Tibial artery (tissue), 4 donors: ENCODE results near the gene ROR1.

ENCODE experiments used
- DNase-seq, 2 donors: peaks; one replicate each; pipeline ENCODE4 v3.0.0-alpha.2; 2019
- H3K27ac ChIP-seq, 2 donors: fragments of 200-600 bp; sonication (generic) in 1 of 2; 1 replicate in 1 of 2; 2 replicates in 1 of 2; pipeline ENCODE4 v1.5.1; 2018 to 2019; ENCODE audit warnings: mild to moderate bottlenecking in 1 of 2
- H3K27me3 ChIP-seq, 2 donors: fragments of 200-600 bp; sonication (generic) in 1 of 2; one replicate each; pipeline versions ENCODE4 v1.5.1 to v1.6.0; 2016 to 2019
- H3K36me3 ChIP-seq, 3 donors: fragments of 200-600 bp; sonication (generic) in 2 of 3; one replicate each; pipeline ENCODE4 v1.5.1; 2016 to 2019; ENCODE audit warnings: mild to moderate bottlenecking in 2 of 3
- H3K4me1 ChIP-seq, 4 donors: fragments of 200-600 bp; sonication (generic) in 2 of 4; 1 replicate in 3 of 4; 2 replicates in 1 of 4; pipeline ENCODE4 v1.5.1; 2016 to 2019
- H3K4me3 ChIP-seq, 2 donors: fragments of 200-600 bp; sonication (generic) in 1 of 2; 1 replicate in 1 of 2; 2 replicates in 1 of 2; pipeline ENCODE4 v1.5.1; 2018 to 2019; ENCODE audit warnings: mild to moderate bottlenecking in 2 of 2
- H3K9me3 ChIP-seq, 3 donors: fragments of 200-600 bp; sonication (generic) in 1 of 3; one replicate each; pipeline ENCODE4 v1.5.1; 2016 to 2019
- intact Hi-C: fragments of 100-400 bp; cut with DNase I; formaldehyde crosslinking; loops from one replicate; pipeline ENCODE4 v1.15.0; 2023; ENCODE audit warnings: low total_unique reads
- TF ChIP-seq, protein P1 (sequence below), 2 experiments: fragments of 200-600 bp in 1 of 2; fragments of 450-650 bp in 1 of 2; IDR thresholded peaks; one replicate each; pipeline ENCODE4 v1.5.1; 2017 to 2019; ENCODE audit warnings: antibody characterized with exemption in 2 of 2, mild to moderate bottlenecking in 1 of 2, moderate library complexity in 1 of 2

The ROR1 gene

DNA sequence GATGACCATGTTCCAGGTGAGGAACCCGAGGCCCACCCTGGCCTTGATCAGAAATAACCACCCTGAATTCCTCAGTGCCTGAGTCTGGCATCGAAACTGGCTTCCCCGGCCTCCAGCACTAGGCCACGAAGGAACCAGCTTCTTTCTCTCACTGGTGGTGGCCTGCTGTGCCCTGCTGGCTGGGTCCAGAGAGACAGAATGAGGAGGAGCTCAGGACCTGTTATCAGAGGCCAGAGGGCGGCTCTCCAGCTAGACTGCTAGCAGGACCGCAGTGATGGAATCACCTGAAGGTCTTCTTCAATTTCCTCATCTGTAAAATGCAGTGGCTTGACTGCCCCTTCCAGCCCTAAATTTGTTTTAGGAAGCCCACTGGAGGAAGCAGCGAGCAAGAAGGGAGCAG, 20.5 kb downstream of the ROR1 start:
- Histone ChIP-seq H3K4me1 (peaks cover 0 to 71% (median 27%) of the 10 kb centered on the region in 4 donors), H3K27ac (peak overlapping the region in 1 of 2 donors; percentile 55), H3K36me3 (no peaks in the 10 kb centered on the region), H3K4me3 (no peak overlapping the region), H3K9me3 (no peaks in the 10 kb centered on the region), H3K27me3 (no peaks in the 10 kb centered on the region)
- intact Hi-C loops: no loop called here
- TF ChIP-seq, protein P1, sequence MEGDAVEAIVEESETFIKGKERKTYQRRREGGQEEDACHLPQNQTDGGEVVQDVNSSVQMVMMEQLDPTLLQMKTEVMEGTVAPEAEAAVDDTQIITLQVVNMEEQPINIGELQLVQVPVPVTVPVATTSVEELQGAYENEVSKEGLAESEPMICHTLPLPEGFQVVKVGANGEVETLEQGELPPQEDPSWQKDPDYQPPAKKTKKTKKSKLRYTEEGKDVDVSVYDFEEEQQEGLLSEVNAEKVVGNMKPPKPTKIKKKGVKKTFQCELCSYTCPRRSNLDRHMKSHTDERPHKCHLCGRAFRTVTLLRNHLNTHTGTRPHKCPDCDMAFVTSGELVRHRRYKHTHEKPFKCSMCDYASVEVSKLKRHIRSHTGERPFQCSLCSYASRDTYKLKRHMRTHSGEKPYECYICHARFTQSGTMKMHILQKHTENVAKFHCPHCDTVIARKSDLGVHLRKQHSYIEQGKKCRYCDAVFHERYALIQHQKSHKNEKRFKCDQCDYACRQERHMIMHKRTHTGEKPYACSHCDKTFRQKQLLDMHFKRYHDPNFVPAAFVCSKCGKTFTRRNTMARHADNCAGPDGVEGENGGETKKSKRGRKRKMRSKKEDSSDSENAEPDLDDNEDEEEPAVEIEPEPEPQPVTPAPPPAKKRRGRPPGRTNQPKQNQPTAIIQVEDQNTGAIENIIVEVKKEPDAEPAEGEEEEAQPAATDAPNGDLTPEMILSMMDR (IDR thresholded peaks at IDR 0.05): no peak
- DNase-seq: no peak

DNA sequence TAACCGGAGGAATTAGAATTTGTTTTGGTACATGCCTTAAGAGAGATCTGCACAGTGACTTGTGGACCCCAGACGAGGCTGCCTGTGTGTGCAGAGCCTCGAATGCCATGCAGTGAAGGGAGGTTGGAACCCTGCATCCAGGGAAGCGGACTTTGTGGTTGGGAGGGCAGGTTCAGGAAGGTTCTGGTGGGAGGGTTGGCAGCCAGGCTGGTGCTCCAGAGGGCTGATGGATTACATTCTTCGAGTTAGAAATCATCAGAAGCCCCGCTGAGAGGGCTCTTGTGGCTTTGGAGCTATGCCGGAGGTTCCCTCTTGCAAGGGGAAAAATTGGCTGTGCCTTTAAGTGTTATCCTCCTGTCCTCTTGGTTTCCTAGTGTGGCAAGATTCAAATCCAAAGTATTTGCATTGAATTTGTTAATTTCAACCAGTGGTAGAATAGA, 21.1 kb downstream of the ROR1 start:
- TF ChIP-seq, protein P1 (IDR thresholded peaks at IDR 0.05): no peak
- H3K36me3 ChIP-seq: no peaks in the 10 kb centered on the region
- intact Hi-C loops: no loop called here
- no peaks in the 10 kb centered on the region for H3K27me3 ChIP-seq
- H3K27ac ChIP-seq: peak overlapping the region; percentile 35 to 55
- H3K4me1 ChIP-seq: peaks cover 0 to 72% (median 29%) of the 10 kb centered on the region in 4 donors
- H3K9me3 ChIP-seq: no peaks in the 10 kb centered on the region
- no peak overlapping the region for H3K4me3 ChIP-seq
- DNase-seq: no peak

DNA sequence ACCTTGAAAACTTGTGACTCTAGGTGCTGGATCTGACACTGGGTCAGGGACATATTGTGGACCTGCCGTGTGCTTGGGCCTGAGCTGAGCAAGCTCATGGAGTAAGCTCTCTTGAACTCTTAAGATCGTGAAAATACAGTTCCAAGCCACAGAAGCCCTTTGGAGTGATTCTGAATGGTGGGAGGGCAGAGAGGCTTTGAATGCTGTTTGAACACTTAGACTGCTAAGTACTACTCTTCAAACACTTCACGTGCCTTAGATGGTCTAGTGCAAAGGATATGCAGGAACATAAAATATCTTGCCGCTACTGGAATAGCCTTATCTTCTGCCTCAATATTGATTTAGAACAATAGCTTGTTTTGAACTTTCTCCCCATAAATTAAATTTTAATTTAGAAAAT, 21.6 kb downstream of the ROR1 start:
- no peaks in the 10 kb centered on the region for H3K27me3 ChIP-seq
- no peak overlapping the region for H3K4me3 ChIP-seq
- H3K27ac ChIP-seq: peak overlapping the region; percentile 35 to 55
- TF ChIP-seq, protein P1 (IDR thresholded peaks at IDR 0.05): no peak
- no peaks in the 10 kb centered on the region for H3K36me3 ChIP-seq
- intact Hi-C loops: no loop called here
- no peak for DNase-seq
- H3K9me3 ChIP-seq: no peaks in the 10 kb centered on the region
- H3K4me1 ChIP-seq: peaks cover 0 to 77% (median 32%) of the 10 kb centered on the region in 4 donors

DNA sequence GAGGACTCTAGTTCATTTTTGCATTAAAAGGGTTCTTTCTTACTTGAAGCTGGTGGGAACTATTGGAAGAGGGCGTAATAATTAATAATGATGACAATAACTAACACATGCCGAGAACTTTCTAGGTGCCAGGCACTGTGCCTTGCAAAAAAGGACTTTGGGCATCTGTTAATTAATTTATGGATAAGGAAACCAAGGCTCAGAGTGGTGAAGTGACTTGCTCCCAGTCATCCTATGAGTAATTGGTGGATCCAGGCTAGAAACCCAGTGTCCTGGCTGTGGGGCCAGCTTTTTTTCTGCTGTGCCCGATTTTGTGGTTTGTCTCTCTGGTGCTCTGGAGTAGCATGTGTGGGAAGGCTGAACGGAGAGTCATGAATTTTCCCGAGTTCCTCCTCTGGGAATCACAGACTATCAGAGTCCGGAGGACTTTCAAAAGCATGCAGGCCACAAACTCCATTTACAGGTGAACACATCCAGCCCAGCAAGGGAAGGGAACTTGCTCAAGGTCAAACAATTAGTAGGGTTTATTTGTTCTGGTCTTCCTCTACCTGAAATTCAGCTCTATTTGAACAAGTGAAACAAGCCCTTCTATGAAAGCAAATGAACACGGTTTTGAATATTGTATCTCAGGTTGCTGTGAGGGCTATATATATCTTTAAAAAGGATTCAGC, 23.4 kb downstream of the ROR1 start:
- TF ChIP-seq, protein P1 (IDR thresholded peaks at IDR 0.05): no peak
- DNase-seq: no peak
- Histone ChIP-seq H3K27ac (peak overlapping the region in 1 of 2 donors; percentile 14), H3K36me3 (no peaks in the 10 kb centered on the region), H3K4me1 (peaks cover 0 to 79% (median 31%) of the 10 kb centered on the region in 4 donors), H3K4me3 (no peak overlapping the region), H3K9me3 (no peaks in the 10 kb centered on the region), H3K27me3 (no peaks in the 10 kb centered on the region)
- intact Hi-C loops: no loop called here

DNA sequence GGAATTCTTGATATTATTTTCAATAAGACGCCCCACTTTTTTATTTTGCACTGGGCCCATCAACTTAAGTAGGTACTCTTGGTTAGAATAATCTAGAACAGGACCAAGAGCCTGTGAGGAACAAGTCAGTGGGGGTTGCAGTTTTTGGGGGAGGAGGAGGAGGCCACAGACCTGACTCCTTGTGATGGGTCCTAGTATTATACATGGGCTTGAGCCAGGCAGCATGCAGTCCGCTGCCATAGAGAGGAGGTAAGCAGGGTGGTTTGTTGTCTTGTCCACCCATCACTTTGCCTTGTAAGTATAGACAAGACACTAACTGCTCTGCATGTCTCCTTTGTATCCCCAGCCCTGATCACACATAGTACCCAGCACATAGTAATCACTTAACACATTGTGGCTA, 24.5 kb downstream of the ROR1 start:
- TF ChIP-seq, protein P1 (IDR thresholded peaks at IDR 0.05): no peak
- H3K9me3 ChIP-seq: no peaks in the 10 kb centered on the region
- H3K4me1 ChIP-seq: peaks cover 0 to 75% (median 30%) of the 10 kb centered on the region in 4 donors
- H3K27me3 ChIP-seq: no peaks in the 10 kb centered on the region
- no peak for DNase-seq
- H3K27ac ChIP-seq: no peak overlapping the region
- no peaks in the 10 kb centered on the region for H3K36me3 ChIP-seq
- intact Hi-C loops: no loop called here
- no peak overlapping the region for H3K4me3 ChIP-seq
